Measurements from ENCODE around the gene GAB3. TPM values are rescaled to one million over a fixed set of nuclear protein-coding genes. Genes with fewer than 3 reads are reported as not detected.
A peak's percentile ranks its signal among the peaks of the same experiment; 100 is the strongest.
"Not testable (repeated sequence)": the region's sequence is repeated elsewhere in the genome, so short reads cannot be mapped to it uniquely, and the experiment has no call there.

Gene GAB3
- total RNA-seq, 2 experiments from 2014 or later, result 20.0 to 26.6 TPM

DNA sequence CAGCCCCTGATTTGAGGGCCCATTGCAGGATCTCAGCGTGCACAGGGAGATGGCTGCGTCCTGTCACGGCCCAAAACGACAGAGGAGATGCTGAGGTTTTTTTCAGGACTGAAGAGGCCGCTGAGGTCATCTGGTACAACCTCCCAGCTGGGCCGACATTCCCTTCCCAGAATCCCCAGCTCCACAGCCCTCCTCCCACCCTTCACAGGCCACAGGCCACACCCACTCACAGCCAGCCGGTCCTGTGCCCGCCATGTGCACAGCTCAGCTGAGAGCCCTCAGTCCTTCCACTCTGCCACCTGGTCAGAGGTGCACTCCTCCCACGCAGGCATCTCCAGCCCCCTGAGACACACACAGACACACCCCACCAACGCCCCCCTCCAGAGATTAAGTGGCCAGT lies 109.1 kb downstream of the GAB3 start:
- H3K27ac Mint-ChIP-seq; DNase-seq; H3K4me1 Mint-ChIP-seq; CTCF ChIA-PET; H3K9me3 Mint-ChIP-seq (ENCODE audit: low read depth); H3K4me3 Mint-ChIP-seq; H3K36me3 Mint-ChIP-seq; H3K27me3 Mint-ChIP-seq; ATAC-seq: not testable (repeated sequence)

DNA sequence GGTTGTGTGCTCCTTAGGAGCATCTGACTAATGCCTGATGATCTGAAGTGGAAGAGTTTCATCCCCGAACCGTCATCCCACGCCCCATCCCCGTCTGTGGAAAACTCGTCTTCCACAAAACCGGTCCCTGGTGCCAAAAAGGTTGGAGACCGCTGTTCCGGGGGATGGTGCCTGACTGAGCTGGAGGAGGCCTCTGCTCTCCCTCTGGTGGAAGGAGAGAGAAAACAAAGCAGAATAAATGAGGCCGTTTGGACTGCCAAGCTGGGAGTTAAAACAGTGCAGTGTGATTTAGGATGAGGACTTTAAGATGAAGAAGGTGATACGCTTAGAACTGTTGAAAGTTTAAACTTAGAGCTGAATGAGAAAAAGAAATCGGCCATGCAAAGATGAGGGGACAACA lies 117.2 kb downstream of the GAB3 start:
- DNase-seq; H3K27me3 Mint-ChIP-seq; H3K4me3 Mint-ChIP-seq; CTCF ChIA-PET; H3K9me3 Mint-ChIP-seq (ENCODE audit: low read depth); H3K4me1 Mint-ChIP-seq; ATAC-seq; H3K27ac Mint-ChIP-seq; H3K36me3 Mint-ChIP-seq: not testable (repeated sequence)

DNA sequence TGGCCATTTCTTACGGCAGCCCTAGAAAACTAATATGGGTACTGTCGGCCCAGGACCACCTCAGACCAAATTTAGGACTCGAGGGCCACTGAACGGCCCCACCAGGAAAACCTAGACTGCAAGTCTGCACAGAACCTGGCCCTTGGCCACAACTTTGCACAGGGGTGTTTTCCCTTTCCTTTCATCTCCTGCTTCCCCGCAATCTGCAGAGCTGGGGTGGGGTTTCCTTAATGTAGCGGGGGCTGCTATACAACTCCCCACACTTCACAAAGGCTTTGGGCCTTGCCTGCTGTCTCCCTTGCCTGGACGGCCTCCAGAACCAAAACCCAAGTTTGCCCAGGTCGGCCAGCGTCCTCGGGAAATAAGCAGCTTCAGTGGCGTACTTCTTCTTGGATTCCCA lies 119.9 kb downstream of the GAB3 start:
- H3K27me3 Mint-ChIP-seq; ATAC-seq; CTCF ChIA-PET; H3K27ac Mint-ChIP-seq; H3K4me1 Mint-ChIP-seq; H3K36me3 Mint-ChIP-seq; H3K4me3 Mint-ChIP-seq; DNase-seq; H3K9me3 Mint-ChIP-seq (ENCODE audit: low read depth): not testable (repeated sequence)

GRCh38 chrX:154628960-154629359 lies 121.9 kb downstream of the GAB3 start:
- H3K4me1 Mint-ChIP-seq; DNase-seq; H3K36me3 Mint-ChIP-seq; H3K4me3 Mint-ChIP-seq; H3K27me3 Mint-ChIP-seq; CTCF ChIA-PET; H3K9me3 Mint-ChIP-seq (ENCODE audit: low read depth); H3K27ac Mint-ChIP-seq: not testable (repeated sequence)
- peak; percentile 61 for ATAC-seq

Other genes with a start within 250 kb of the GAB3 start
- 10 to 100 TPM; 21.5 to 31.7 TPM for gene FAM3A, start 234.8 kb downstream of the GAB3 start, total RNA-seq
- gene G6PD, start 204.2 kb downstream of the GAB3 start, total RNA-seq, result 100 to 1,000 TPM; 116 to 117 TPM
- 10 to 100 TPM; 53.0 to 58.1 TPM for gene IKBKG, start 203.5 kb downstream of the GAB3 start, total RNA-seq
- gene CTAG1A, start 165.9 kb downstream of the GAB3 start, total RNA-seq, result not detected
- not detected for gene CTAG1B, start 131.8 kb downstream of the GAB3 start, total RNA-seq
- gene CTAG2, start 97.5 kb downstream of the GAB3 start, total RNA-seq, result 10 to 100 TPM; 30.3 to 31.6 TPM
- 100 to 1,000 TPM in 1 of 2 experiments, 10 to 100 TPM in 1; 81.0 to 116 TPM for gene DKC1, start 11.8 kb upstream of the GAB3 start, total RNA-seq
- 10 to 100 TPM; 29.0 to 37.4 TPM for gene MPP1, start 54.4 kb upstream of the GAB3 start, total RNA-seq
- gene SMIM9, start 83.6 kb upstream of the GAB3 start, total RNA-seq, result under 1 TPM in 1 of 2 experiments, not detected in 1; 0.26 TPM
- gene F8A1, start 135.3 kb upstream of the GAB3 start, total RNA-seq, result 10 to 100 TPM; 49.0 to 56.9 TPM

Data from activated CD8-positive, alpha-beta memory T cell treated with anti-CD3 and anti-CD28 coated beads, Interleukin-2, amount 10 ng/mL, durations not matched to agents 7 days and 5 days (primary cell).